OCI-LY1 (cell line): Measurements from ENCODE around the gene COL9A3.

Experiments
- H2AFZ ChIP-seq: fragments of 200-600 bp; sonication (generic), shearing (Covaris generic); 2 replicates; pipeline ENCODE4 v1.6.0; 2014; ENCODE audit warnings: antibody characterized with exemption, mild to moderate bottlenecking, low read length
- H3F3A ChIP-seq: fragments of 200-600 bp; sonication (generic), shearing (Covaris generic); 2 replicates; pipeline ENCODE4 v1.6.0; 2014; ENCODE audit warnings: mild to moderate bottlenecking, antibody characterized with exemption, low read length, moderate library complexity; ENCODE audit not compliant: insufficient read depth
- H3K27ac ChIP-seq: fragments of 200-600 bp; sonication (generic); 2 replicates; pipeline ENCODE4 v1.5.1; 2014; ENCODE audit warnings: low read length, mixed run types, mild to moderate bottlenecking, low read depth; ENCODE audit not compliant: poor library complexity, severe bottlenecking
- H3K27me3 ChIP-seq: fragments of 200-600 bp; sonication (generic); 2 replicates; pipeline ENCODE4 v1.6.0; 2014; ENCODE audit warnings: antibody characterized with exemption, mild to moderate bottlenecking, low read length, moderate library complexity; ENCODE audit not compliant: insufficient read depth
- H3K36me3 ChIP-seq: fragments of 200-600 bp; sonication (generic); 2 replicates; pipeline ENCODE4 v1.6.1; 2014; ENCODE audit warnings: mild to moderate bottlenecking, antibody characterized with exemption, low read length, moderate library complexity, mixed read lengths; ENCODE audit not compliant: insufficient read depth
- H3K4me1 ChIP-seq: fragments of 200-600 bp; sonication (generic); 2 replicates; pipeline ENCODE4 v1.5.1; 2014; ENCODE audit warnings: mild to moderate bottlenecking, low read length, moderate library complexity; ENCODE audit not compliant: insufficient read depth, severe bottlenecking
- H3K4me2 ChIP-seq: fragments of 200-600 bp; sonication (generic), shearing (Covaris generic); 2 replicates; pipeline ENCODE4 v1.6.1; 2014; ENCODE audit warnings: low read length
- H3K4me3 ChIP-seq: fragments of 200-600 bp; sonication (generic); 2 replicates; pipeline ENCODE4 v1.5.1; 2014; ENCODE audit warnings: low read length, low read depth, mild to moderate bottlenecking, mixed read lengths; ENCODE audit not compliant: poor library complexity, severe bottlenecking
- H3K79me2 ChIP-seq: fragments of 200-600 bp; shearing (Covaris generic); 2 replicates; pipeline ENCODE4 v1.6.1; 2016; ENCODE audit warnings: mixed run types, low read length, mixed read lengths; ENCODE audit not compliant: insufficient read depth
- H3K9ac ChIP-seq: fragments of 200-600 bp; sonication (generic), shearing (Covaris generic); 2 replicates; pipeline ENCODE4 v1.6.1; 2014; ENCODE audit warnings: mild to moderate bottlenecking, low read length, mixed read lengths
- H3K9me2 ChIP-seq: fragments of 200-600 bp; sonication (generic), shearing (Covaris generic); 2 replicates; pipeline ENCODE4 v1.6.1; 2014; ENCODE audit warnings: low read depth, mild to moderate bottlenecking, low read length, mixed read lengths
- H3K9me3 ChIP-seq: fragments of 200-600 bp; shearing (Covaris generic); 2 replicates; pipeline ENCODE4 v1.6.1; 2014; ENCODE audit warnings: low read length, mixed read lengths
- H4K20me1 ChIP-seq: fragments of 200-600 bp; sonication (generic), shearing (Covaris generic); 2 replicates; pipeline ENCODE4 v1.6.0; 2016; ENCODE audit warnings: mild to moderate bottlenecking, low read length; ENCODE audit not compliant: insufficient read depth
- EZH2 ChIP-seq: fragments of 200-600 bp; sonication (generic), shearing (Covaris generic); IDR thresholded peaks from 2 replicates; pipeline ENCODE4 v1.8.0; 2017; ENCODE audit warnings: borderline replicate concordance, mixed run types, mild to moderate bottlenecking, antibody characterized with exemption, low read length, moderate library complexity, mixed read lengths
- TF ChIP-seq, protein P1 (sequence below): fragments of 200-600 bp; sonication (generic), shearing (Covaris generic); IDR thresholded peaks from 2 replicates; pipeline ENCODE4 v1.5.1; 2017; ENCODE audit warnings: mild to moderate bottlenecking, antibody characterized with exemption, low read length, moderate library complexity, mixed read lengths

Gene COL9A3

DNA sequence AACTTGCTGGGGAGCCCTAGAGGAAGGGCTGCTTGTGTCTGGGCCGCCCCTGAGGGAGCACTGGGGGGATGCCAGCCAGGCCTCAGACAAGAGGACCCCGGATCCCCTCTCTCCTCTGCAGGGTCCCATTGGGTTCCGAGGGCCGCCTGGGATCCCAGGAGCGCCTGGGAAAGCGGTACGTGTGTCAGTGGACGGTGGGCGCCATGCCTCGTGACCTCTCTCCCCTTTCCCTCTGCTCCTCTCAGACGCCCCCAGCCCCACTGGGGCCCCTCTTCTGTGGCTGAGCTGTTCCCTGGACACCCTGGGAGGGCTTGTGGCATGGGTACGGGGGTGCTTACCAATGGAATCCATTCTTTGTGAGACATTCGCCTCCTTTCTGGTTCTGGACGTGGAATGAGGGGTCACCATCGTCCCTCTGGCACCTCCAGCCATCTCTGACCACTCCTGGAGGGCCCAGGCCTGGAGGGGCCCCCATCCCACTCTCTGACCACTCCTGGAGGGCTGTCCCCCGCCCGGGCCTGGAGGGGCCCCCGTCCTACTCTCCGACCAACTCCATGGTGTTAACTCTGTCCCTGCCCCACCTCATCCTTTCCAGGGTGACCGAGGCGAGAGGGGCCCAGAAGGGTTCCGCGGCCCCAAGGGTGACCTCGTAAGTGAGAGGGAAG lies 9.9 kb downstream of the COL9A3 start:
- H3K27me3 ChIP-seq: peaks cover 10% of the 10 kb centered on the region; the same call in 1 of the 2 replicates
- no peaks in the 10 kb centered on the region for H3F3A ChIP-seq
- no peaks in the 10 kb centered on the region for H3K79me2 ChIP-seq
- no peak overlapping the region for H2AFZ ChIP-seq
- H3K36me3 ChIP-seq: no peaks in the 10 kb centered on the region
- TF ChIP-seq EZH2: no peak
- TF ChIP-seq, protein P1, sequence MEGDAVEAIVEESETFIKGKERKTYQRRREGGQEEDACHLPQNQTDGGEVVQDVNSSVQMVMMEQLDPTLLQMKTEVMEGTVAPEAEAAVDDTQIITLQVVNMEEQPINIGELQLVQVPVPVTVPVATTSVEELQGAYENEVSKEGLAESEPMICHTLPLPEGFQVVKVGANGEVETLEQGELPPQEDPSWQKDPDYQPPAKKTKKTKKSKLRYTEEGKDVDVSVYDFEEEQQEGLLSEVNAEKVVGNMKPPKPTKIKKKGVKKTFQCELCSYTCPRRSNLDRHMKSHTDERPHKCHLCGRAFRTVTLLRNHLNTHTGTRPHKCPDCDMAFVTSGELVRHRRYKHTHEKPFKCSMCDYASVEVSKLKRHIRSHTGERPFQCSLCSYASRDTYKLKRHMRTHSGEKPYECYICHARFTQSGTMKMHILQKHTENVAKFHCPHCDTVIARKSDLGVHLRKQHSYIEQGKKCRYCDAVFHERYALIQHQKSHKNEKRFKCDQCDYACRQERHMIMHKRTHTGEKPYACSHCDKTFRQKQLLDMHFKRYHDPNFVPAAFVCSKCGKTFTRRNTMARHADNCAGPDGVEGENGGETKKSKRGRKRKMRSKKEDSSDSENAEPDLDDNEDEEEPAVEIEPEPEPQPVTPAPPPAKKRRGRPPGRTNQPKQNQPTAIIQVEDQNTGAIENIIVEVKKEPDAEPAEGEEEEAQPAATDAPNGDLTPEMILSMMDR: no peak
- no peaks in the 10 kb centered on the region for H3K9me2 ChIP-seq
- H3K4me1 ChIP-seq: peaks cover 21% of the 10 kb centered on the region
- H3K27ac ChIP-seq: no peak overlapping the region
- no peak overlapping the region for H3K4me2 ChIP-seq
- no peaks in the 10 kb centered on the region for H4K20me1 ChIP-seq
- no peak overlapping the region for H3K4me3 ChIP-seq
- H3K9me3 ChIP-seq: no peaks in the 10 kb centered on the region
- no peak overlapping the region for H3K9ac ChIP-seq

DNA sequence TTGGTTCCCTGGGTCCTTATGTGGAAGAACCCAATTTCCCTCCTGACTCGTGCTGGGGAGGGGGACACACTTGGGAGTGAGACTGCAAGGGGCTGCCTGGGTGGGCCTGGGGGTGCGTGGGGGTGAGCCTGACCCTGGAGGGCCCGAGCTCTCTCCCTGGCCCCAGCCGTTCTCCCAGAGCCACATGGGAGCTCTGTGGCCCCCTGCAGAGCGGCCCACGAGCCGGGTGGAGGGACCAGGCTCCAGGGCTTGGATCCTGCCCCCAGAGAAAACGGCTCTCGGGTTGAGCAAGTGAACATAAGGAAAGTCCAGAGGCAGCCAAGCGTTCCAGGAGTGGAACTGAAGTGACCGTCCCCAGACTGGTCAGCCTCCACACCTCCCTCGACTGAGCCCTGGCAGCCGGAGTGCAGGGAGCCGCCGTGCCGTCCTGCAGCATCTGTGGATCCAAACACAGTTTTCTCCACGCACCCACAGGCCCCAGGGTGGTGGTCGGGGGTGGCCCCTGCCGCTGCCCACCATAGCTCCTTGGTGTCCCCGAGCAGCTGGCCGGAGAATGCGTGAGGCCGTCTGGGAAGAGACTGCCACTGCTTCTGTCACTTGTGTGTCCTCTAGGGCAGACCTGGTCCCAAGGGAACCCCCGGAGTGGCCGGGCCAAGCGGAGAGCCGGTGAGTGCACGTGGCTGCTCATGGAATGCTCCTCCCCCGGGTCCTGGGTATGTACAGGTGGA lies 10.6 kb downstream of the COL9A3 start:
- H2AFZ ChIP-seq: no peak overlapping the region
- H3K9ac ChIP-seq: no peak overlapping the region
- no peaks in the 10 kb centered on the region for H3K9me3 ChIP-seq
- H3K27me3 ChIP-seq: peaks cover 10% of the 10 kb centered on the region; the same call in 1 of the 2 replicates
- H3K4me1 ChIP-seq: peaks cover 28% of the 10 kb centered on the region
- H3K4me3 ChIP-seq: no peak overlapping the region
- no peak overlapping the region for H3K4me2 ChIP-seq
- no peak overlapping the region for H3K27ac ChIP-seq
- H3K9me2 ChIP-seq: no peaks in the 10 kb centered on the region
- TF ChIP-seq EZH2: no peak
- TF ChIP-seq, protein P1: no peak
- no peaks in the 10 kb centered on the region for H3F3A ChIP-seq
- no peaks in the 10 kb centered on the region for H3K79me2 ChIP-seq
- no peaks in the 10 kb centered on the region for H3K36me3 ChIP-seq
- H4K20me1 ChIP-seq: no peaks in the 10 kb centered on the region

DNA sequence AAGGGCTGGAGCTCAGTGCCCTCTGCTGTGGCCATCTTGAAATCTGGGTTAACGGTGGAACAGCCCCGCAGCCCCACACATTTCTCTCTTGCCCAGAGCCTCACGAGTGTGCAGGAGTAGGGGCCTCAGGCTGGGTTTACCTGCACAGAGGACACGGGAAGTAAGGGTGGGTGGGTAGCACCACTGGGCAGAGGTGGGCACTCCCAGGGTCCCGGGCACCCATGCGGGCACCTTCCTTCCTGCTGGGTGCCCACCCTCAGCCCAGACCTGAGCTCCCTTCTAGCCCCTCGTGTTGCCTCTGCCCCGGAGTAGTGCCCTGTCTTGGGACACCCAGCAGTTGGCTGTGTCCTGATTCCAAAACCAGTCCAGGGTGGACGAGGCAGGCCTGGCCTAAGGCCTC lies 11.2 kb downstream of the COL9A3 start:
- Histone ChIP-seq H3K9ac (no peak overlapping the region), H3K27me3 (peaks cover 10% of the 10 kb centered on the region; the same call in 1 of the 2 replicates), H3K9me3 (no peaks in the 10 kb centered on the region), H3K36me3 (no peaks in the 10 kb centered on the region), H3K79me2 (no peaks in the 10 kb centered on the region), H3F3A (no peaks in the 10 kb centered on the region), H4K20me1 (no peaks in the 10 kb centered on the region), H3K4me2 (no peak overlapping the region), H3K9me2 (no peaks in the 10 kb centered on the region), H3K4me3 (no peak overlapping the region), H3K27ac (no peak overlapping the region), H3K4me1 (peaks cover 34% of the 10 kb centered on the region), H2AFZ (no peak overlapping the region)
- no peak for TF ChIP-seq EZH2
- TF ChIP-seq, protein P1: no peak
